ENCODE measurements around the gene HK3. TPM values are rescaled to one million over a fixed set of nuclear protein-coding genes. Genes with fewer than 3 reads are reported as not detected.

Gene HK3
- total RNA-seq, 2 experiments from 2014 or later = not detected

GRCh38 chr5:176902102-176902814 is 3.1 kb upstream of the HK3 start:
- H3K4me3 Mint-ChIP-seq = no peak overlapping the region
- ChIA-PET CTCF (interaction anchor here (0.7 to 4.5 kb wide), 2 partner anchors 9 to 242 kb away, joined by 4 to 17 read pairs; no protein-coding TSS in a partner anchor), POLR2A (interaction anchor here (0.7 kb wide), 1 partner anchor 20 kb away, joined by 3 read pairs; no protein-coding TSS in a partner anchor)
- DNase-seq (no peak), ATAC-seq (no peak)
- peaks cover 22% of the 10 kb centered on the region for H3K4me1 Mint-ChIP-seq (ENCODE audit: low read depth)
- H3K9me3 Mint-ChIP-seq (ENCODE audit: insufficient read depth) = no peaks in the 10 kb centered on the region
- no peak overlapping the region for H3K27ac Mint-ChIP-seq
- peaks cover 33% of the 10 kb centered on the region for H3K36me3 Mint-ChIP-seq (ENCODE audit: low read depth)
- H3K27me3 Mint-ChIP-seq (ENCODE audit: low read depth) = peaks cover 6% of the 10 kb centered on the region

DNA sequence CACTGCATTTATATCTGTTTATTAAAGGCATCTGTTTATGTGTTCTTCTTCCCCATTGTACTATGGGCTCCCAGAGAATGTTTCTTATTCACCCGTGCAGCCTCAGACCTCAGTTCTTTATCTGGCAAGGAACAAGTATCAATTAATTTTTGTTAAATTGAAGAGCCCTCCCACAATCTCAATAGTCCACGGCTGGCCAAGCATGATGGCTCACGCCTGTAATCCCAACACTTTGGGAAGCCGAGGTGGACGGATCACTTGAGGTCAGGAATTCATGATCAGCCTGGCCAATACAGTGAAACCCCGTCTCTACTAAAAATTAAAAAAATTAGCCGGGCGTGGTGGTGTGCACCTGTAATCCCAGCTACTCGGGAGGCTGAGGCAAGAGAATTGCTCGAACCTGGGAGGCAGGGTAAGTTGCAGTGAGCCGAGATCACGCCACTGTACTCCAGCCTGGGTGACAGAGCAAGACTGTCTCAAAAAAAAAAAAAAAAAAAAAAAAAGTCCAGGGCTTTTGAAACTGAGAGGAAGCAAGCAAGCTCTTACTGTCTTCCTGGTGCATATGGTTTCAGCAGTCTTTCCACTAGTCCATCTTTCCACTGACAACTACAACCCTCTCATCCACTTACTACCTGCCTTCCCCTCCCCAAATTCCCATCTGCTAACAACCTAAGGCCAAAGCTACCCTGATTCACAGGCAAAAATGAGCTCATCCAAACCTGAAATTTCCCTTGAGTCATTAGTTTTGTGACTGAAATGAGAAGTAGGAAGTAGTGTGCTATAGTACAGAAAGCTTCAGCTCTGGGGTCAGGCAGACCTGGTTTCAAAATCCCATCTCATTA is 2.3 kb upstream of the HK3 start:
- ChIA-PET POLR2A (interaction anchor here (0.5 to 0.7 kb wide), 2 partner anchors 15 to 20 kb away, joined by 3 to 4 read pairs; no protein-coding TSS in a partner anchor), CTCF (interaction anchor here (4.5 kb wide), 1 partner anchor 241 kb away, joined by 17 read pairs; no protein-coding TSS in a partner anchor)
- H3K27me3 Mint-ChIP-seq (ENCODE audit: low read depth) = peaks cover 8% of the 10 kb centered on the region
- peak overlapping the region; percentile 50 for H3K27ac Mint-ChIP-seq
- H3K4me3 Mint-ChIP-seq = no peak overlapping the region
- peaks cover 30% of the 10 kb centered on the region for H3K36me3 Mint-ChIP-seq (ENCODE audit: low read depth)
- peaks cover 30% of the 10 kb centered on the region for H3K4me1 Mint-ChIP-seq (ENCODE audit: low read depth)
- H3K9me3 Mint-ChIP-seq (ENCODE audit: insufficient read depth) = no peaks in the 10 kb centered on the region
- DNase-seq (no peak), ATAC-seq (no peak)

GRCh38 chr5:176900780-176901204 is 1.6 kb upstream of the HK3 start:
- ATAC-seq (no peak), DNase-seq (no peak)
- Mint-ChIP-seq H3K27me3 (ENCODE audit: low read depth) (peaks cover 8% of the 10 kb centered on the region), H3K9me3 (ENCODE audit: insufficient read depth) (no peaks in the 10 kb centered on the region), H3K4me1 (ENCODE audit: low read depth) (peaks cover 37% of the 10 kb centered on the region), H3K27ac (no peak overlapping the region), H3K36me3 (ENCODE audit: low read depth) (peaks cover 27% of the 10 kb centered on the region), H3K4me3 (no peak overlapping the region)
- POLR2A ChIA-PET = interaction anchor here (0.5 to 0.7 kb wide), 2 partner anchors 15 to 113 kb away, joined by 3 to 4 read pairs; no protein-coding TSS in a partner anchor
- CTCF ChIA-PET = interaction anchor here (4.5 kb wide), 1 partner anchor 240 kb away, joined by 17 read pairs; no protein-coding TSS in a partner anchor

DNA sequence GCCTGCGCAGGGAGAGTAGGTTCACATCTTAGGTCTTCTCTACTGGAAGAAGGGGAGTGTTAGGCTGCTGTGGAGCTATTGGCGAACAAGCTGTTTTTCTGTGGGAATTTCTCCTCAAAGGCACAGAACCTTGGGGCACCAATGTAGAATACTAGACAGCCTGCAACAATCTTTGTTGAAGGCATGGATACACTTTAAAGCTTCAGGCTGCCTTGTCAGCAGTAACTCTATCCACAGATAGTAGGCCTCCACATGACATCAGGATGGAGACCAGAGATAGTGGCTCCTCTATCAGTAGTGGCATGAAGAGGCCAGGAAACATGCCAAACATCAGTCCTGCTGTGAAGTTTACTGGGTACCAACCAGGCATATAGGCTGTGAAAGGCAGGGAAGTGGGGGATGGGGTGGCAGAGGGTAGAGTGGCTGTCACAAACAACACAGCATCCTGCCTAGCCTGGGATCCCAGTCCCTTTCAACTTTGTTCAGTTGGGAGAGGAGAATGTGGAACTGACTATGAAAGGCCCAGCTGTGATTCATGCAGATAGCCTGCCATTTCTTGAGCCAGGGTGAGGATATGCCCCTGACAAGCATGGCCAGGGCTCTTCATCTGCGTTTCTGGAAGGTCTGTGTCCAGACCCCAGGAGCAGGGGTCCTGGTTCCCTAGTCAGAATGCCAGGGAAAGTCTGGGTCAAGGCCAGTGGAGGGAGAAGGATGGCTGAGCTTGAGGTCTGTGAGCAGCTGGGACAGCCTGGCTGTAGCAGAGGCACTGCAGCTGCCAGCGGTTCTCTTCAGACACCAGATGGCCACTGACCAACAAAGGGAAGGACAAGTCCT is 1.0 kb upstream of the HK3 start:
- Mint-ChIP-seq H3K9me3 (ENCODE audit: insufficient read depth) (no peaks in the 10 kb centered on the region), H3K4me1 (ENCODE audit: low read depth) (peaks cover 42% of the 10 kb centered on the region), H3K27ac (no peak overlapping the region), H3K27me3 (ENCODE audit: low read depth) (peaks cover 8% of the 10 kb centered on the region), H3K4me3 (no peak overlapping the region), H3K36me3 (ENCODE audit: low read depth) (peaks cover 22% of the 10 kb centered on the region)
- ChIA-PET POLR2A (interaction anchor here (0.7 kb wide), 1 partner anchor 113 kb away, joined by 3 read pairs; no protein-coding TSS in a partner anchor), CTCF (interaction anchor here (1.5 to 4.5 kb wide), 2 partner anchors 9 to 240 kb away, joined by 4 to 17 read pairs; no protein-coding TSS in a partner anchor)
- ATAC-seq = no peak
- no peak for DNase-seq

DNA sequence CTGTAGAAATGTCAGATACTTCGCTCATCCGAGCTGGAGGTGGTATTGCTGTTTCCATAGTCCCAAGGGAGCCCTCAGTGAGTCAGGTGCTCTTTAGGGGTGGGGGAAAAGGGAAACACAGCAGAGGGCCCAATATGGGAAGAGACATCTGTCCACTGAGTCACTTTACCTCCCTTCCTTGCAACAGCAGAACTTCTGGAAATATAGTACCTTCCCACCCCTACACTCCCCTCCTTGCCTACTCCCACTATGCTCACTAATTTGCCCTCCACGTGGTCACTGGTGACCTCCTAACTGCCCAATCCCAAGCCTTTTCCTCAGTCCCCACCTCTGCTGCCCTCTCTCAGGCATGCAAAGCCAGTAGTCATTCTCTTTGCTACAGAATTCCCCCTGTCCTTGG is 1.9 kb downstream of the HK3 start:
- no peak overlapping the region for H3K27ac Mint-ChIP-seq
- H3K4me1 Mint-ChIP-seq (ENCODE audit: low read depth) = peaks cover 42% of the 10 kb centered on the region
- no peak overlapping the region for H3K4me3 Mint-ChIP-seq
- DNase-seq (no peak), ATAC-seq (no peak)
- CTCF ChIA-PET = interaction anchor here (1.5 kb wide), 1 partner anchor 61 kb away, joined by 4 read pairs; no protein-coding TSS in a partner anchor
- POLR2A ChIA-PET = no interaction called here
- no peaks in the 10 kb centered on the region for H3K9me3 Mint-ChIP-seq (ENCODE audit: insufficient read depth)
- peaks cover 2% of the 10 kb centered on the region for H3K36me3 Mint-ChIP-seq (ENCODE audit: low read depth)
- H3K27me3 Mint-ChIP-seq (ENCODE audit: low read depth) = peaks cover 11% of the 10 kb centered on the region

DNA sequence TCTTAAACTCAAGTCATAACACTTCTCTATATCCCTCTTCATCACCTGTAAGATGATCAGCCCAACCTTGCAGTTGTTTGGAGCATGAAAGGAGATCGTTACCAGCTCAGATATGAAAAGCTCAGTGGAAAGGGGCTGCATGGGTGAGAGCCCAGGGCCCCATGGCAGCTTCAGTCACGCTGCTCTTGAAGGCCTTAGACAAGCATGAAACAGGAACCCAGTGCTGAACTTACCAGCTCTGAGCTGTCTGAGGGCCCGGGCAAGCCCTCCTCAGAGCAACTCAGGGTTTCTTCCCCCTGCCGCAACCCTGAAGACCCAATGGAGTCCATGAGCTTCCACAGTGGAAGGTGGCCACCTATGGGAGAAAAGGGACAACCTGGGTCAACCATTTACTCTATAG is 3.3 kb downstream of the HK3 start:
- no peaks in the 10 kb centered on the region for H3K36me3 Mint-ChIP-seq (ENCODE audit: low read depth)
- POLR2A ChIA-PET = no interaction called here
- no peak for DNase-seq
- H3K27ac Mint-ChIP-seq = no peak overlapping the region
- peaks cover 36% of the 10 kb centered on the region for H3K4me1 Mint-ChIP-seq (ENCODE audit: low read depth)
- CTCF ChIA-PET = interaction anchor here (2.0 kb wide), 1 partner anchor 235 kb away, joined by 5 read pairs; no protein-coding TSS in a partner anchor
- H3K9me3 Mint-ChIP-seq (ENCODE audit: insufficient read depth) = no peaks in the 10 kb centered on the region
- no peak for ATAC-seq
- no peak overlapping the region for H3K4me3 Mint-ChIP-seq
- H3K27me3 Mint-ChIP-seq (ENCODE audit: low read depth) = peaks cover 18% of the 10 kb centered on the region

DNA sequence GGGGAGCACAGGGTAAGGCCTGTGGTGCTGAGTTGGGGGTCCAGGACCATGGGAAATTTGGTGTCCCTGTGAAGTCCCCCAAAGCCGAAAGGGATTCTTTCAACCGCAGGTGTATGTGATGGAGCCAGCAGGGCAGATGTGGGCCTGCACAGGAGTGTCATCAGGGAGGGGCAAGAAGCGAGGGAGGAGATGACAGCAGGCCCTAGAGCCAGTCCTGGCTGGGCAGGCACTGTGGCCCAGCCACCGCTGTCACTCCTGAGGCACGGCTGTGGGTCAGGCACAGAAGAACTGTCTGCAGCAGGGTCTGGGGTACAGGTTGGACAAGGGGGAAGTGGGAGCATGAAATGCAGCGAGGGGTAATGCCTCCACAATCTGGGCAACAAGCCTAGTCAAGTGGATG is 4.8 kb downstream of the HK3 start:
- ATAC-seq = no peak
- CTCF ChIA-PET = interaction anchor here (2.0 kb wide), 1 partner anchor 234 kb away, joined by 5 read pairs; no protein-coding TSS in a partner anchor
- Mint-ChIP-seq H3K4me3 (no peak overlapping the region), H3K36me3 (ENCODE audit: low read depth) (no peaks in the 10 kb centered on the region), H3K27me3 (ENCODE audit: low read depth) (peaks cover 18% of the 10 kb centered on the region), H3K4me1 (ENCODE audit: low read depth) (peaks cover 24% of the 10 kb centered on the region), H3K27ac (no peak overlapping the region), H3K9me3 (ENCODE audit: insufficient read depth) (no peaks in the 10 kb centered on the region)
- no peak for DNase-seq
- POLR2A ChIA-PET = no interaction called here

DNA sequence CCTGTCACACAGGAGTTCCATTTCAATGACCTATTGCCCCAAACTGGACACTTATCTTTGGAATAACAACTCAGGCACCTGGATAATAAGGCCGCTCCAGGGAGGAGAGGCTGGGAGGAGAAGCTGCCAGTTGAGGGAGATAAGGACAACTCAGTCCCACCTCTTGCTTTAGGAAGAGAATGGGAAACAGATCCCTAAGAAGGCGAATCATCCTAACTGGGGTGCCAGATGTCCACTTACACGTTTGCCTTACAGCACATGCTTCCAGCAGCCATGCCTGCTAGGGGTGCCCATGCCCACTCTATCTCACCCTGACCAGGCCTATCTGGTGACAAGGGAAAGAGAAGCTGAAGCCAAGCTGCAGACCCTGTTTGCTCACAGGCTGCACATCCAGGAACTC is 6.5 kb downstream of the HK3 start:
- Mint-ChIP-seq H3K27me3 (ENCODE audit: low read depth) (peaks cover 14% of the 10 kb centered on the region), H3K9me3 (ENCODE audit: insufficient read depth) (no peaks in the 10 kb centered on the region), H3K36me3 (ENCODE audit: low read depth) (no peaks in the 10 kb centered on the region), H3K27ac (no peak overlapping the region), H3K4me3 (no peak overlapping the region), H3K4me1 (ENCODE audit: low read depth) (peaks cover 20% of the 10 kb centered on the region)
- DNase-seq (no peak), ATAC-seq (no peak)
- ChIA-PET POLR2A (interaction anchor here (0.6 kb wide), 1 partner anchor 93 kb away, joined by 4 read pairs; no protein-coding TSS in a partner anchor), CTCF (no interaction called here)

GRCh38 chr5:176891331-176891958 is 7.7 kb downstream of the HK3 start:
- POLR2A ChIA-PET = no interaction called here
- H3K9me3 Mint-ChIP-seq (ENCODE audit: insufficient read depth) = no peaks in the 10 kb centered on the region
- no peak overlapping the region for H3K27ac Mint-ChIP-seq
- H3K36me3 Mint-ChIP-seq (ENCODE audit: low read depth) = no peaks in the 10 kb centered on the region
- no peak for DNase-seq
- no peak for ATAC-seq
- peaks cover 12% of the 10 kb centered on the region for H3K4me1 Mint-ChIP-seq (ENCODE audit: low read depth)
- H3K4me3 Mint-ChIP-seq = no peak overlapping the region
- CTCF ChIA-PET = no interaction called here
- peaks cover 10% of the 10 kb centered on the region for H3K27me3 Mint-ChIP-seq (ENCODE audit: low read depth)

- no peak overlapping the region for H3K4me3 Mint-ChIP-seq
- DNase-seq = no peak
- no peaks in the 10 kb centered on the region for H3K9me3 Mint-ChIP-seq (ENCODE audit: insufficient read depth)
- peaks cover 14% of the 10 kb centered on the region for H3K27me3 Mint-ChIP-seq (ENCODE audit: low read depth)
- H3K4me1 Mint-ChIP-seq (ENCODE audit: low read depth) = peaks cover 4% of the 10 kb centered on the region
- POLR2A ChIA-PET = no interaction called here
- CTCF ChIA-PET = no interaction called here
- H3K27ac Mint-ChIP-seq = no peak overlapping the region
- H3K36me3 Mint-ChIP-seq (ENCODE audit: low read depth) = no peaks in the 10 kb centered on the region
- ATAC-seq = no peak
These were observed 8.5 kb downstream of the HK3 start for GRCh38 chr5:176890455-176891330.
